HFFc6 (cell line): ENCODE measurements around the gene UBE2D2. TPM values are rescaled to one million over a fixed set of nuclear protein-coding genes. Genes with fewer than 3 reads are reported as not detected.
"Not testable (repeated sequence)": the region's sequence is repeated elsewhere in the genome, so short reads cannot be mapped to it uniquely, and the experiment has no call there.

Experiments used
- DNase-seq: peaks from one replicate; pipeline ENCODE4 v3.0.0-alpha.2; 2018
- H3K27ac Mint-ChIP-seq: 2 replicates; pipeline ENCODE4 v1.8.0; 2020; ENCODE audit warnings: mild to moderate bottlenecking, mixed read lengths
- H3K27me3 Mint-ChIP-seq: 2 replicates; pipeline ENCODE4 v1.8.0; 2021; ENCODE audit warnings: mild to moderate bottlenecking, moderate library complexity, mixed read lengths; ENCODE audit not compliant: insufficient read depth
- H3K36me3 Mint-ChIP-seq: 2 replicates; pipeline ENCODE4 v1.8.0; 2021; ENCODE audit warnings: low read depth, mixed read lengths
- H3K4me1 Mint-ChIP-seq: 2 replicates; pipeline ENCODE4 v1.8.0; 2020; ENCODE audit warnings: low read depth, mixed read lengths
- H3K4me3 Mint-ChIP-seq: 2 replicates; pipeline ENCODE4 v1.8.0; 2020; ENCODE audit warnings: mild to moderate bottlenecking, moderate library complexity, mixed read lengths
- H3K9me3 Mint-ChIP-seq: 2 replicates; pipeline ENCODE4 v1.8.0; 2020; ENCODE audit warnings: mild to moderate bottlenecking, mixed read lengths
- CTCF ChIP-seq: fragments of 200-600 bp; sonication (generic); IDR thresholded peaks from 2 replicates; pipeline ENCODE4 v1.5.0; 2021; ENCODE audit warnings: antibody characterized with exemption, mild to moderate bottlenecking
- total RNA-seq, 6 experiments: library from RNA; stranded (reverse); fragmentation: NEBNext Ultra II Directional; extraction: Animal tissue kit (Norgen Biotek cat#: 25700); gene quantifications; 2 replicates in 1 of 6; 3 replicates in 5 of 6; pipeline ENCODE4 v1.2.3, GENCODE V29; 2021

The UBE2D2 gene
- total RNA-seq, 6 experiments from 2014 or later: 113 to 144 (median 123) TPM

GRCh38 chr5:139528695-139529094 lies 32.4 kb upstream of the UBE2D2 start:
- not testable (repeated sequence) for H3K4me3 Mint-ChIP-seq, H3K4me1 Mint-ChIP-seq, H3K27ac Mint-ChIP-seq, H3K27me3 Mint-ChIP-seq, DNase-seq, H3K36me3 Mint-ChIP-seq, H3K9me3 Mint-ChIP-seq

- not testable (repeated sequence) for DNase-seq, H3K36me3 Mint-ChIP-seq, H3K27me3 Mint-ChIP-seq, H3K27ac Mint-ChIP-seq, H3K4me3 Mint-ChIP-seq, H3K9me3 Mint-ChIP-seq, H3K4me1 Mint-ChIP-seq
Measured at GRCh38 chr5:139530079-139530478, 31.1 kb upstream of the UBE2D2 start.

- Mint-ChIP-seq H3K4me1 (no peaks in the 10 kb centered on the region), H3K4me3 (no peak overlapping the region), H3K27me3 (no peaks in the 10 kb centered on the region; the same call in 1 of the 2 replicates), H3K27ac (no peak overlapping the region), H3K36me3 (no peaks in the 10 kb centered on the region), H3K9me3 (peaks cover 6% of the 10 kb centered on the region; the same call in 1 of the 2 replicates)
- DNase-seq: no peak
- no peak for TF ChIP-seq CTCF
Measured at GRCh38 chr5:139531772-139532169, 29.4 kb upstream of the UBE2D2 start.

- Mint-ChIP-seq H3K36me3 (no peaks in the 10 kb centered on the region), H3K27ac (no peak overlapping the region), H3K27me3 (peaks cover 1% of the 10 kb centered on the region; the same call in 1 of the 2 replicates), H3K4me1 (no peaks in the 10 kb centered on the region), H3K4me3 (no peak overlapping the region), H3K9me3 (no peaks in the 10 kb centered on the region)
- no peak for DNase-seq
- no peak; the same call in 1 of the 2 replicates for TF ChIP-seq CTCF
Measured at GRCh38 chr5:139543423-139543991, 17.6 kb upstream of the UBE2D2 start.

- not testable (repeated sequence) for H3K36me3 Mint-ChIP-seq, H3K4me1 Mint-ChIP-seq, DNase-seq, H3K4me3 Mint-ChIP-seq, H3K27ac Mint-ChIP-seq, H3K27me3 Mint-ChIP-seq
- peaks cover 10% of the 10 kb centered on the region for H3K9me3 Mint-ChIP-seq
Measured at GRCh38 chr5:139546593-139546992, 14.5 kb upstream of the UBE2D2 start.

GRCh38 chr5:139549162-139549894 lies 11.8 kb upstream of the UBE2D2 start:
- Mint-ChIP-seq H3K9me3 (peaks cover 10% of the 10 kb centered on the region), H3K36me3 (peaks cover 10% of the 10 kb centered on the region), H3K4me3 (no peak overlapping the region), H3K4me1 (no peaks in the 10 kb centered on the region), H3K27me3 (peaks cover 8% of the 10 kb centered on the region), H3K27ac (no peak overlapping the region)
- no peak for TF ChIP-seq CTCF
- no peak for DNase-seq

GRCh38 chr5:139550051-139550872 lies 10.9 kb upstream of the UBE2D2 start:
- not testable (repeated sequence) for H3K27ac Mint-ChIP-seq, H3K4me3 Mint-ChIP-seq, H3K36me3 Mint-ChIP-seq, DNase-seq, H3K27me3 Mint-ChIP-seq, H3K4me1 Mint-ChIP-seq
- peaks cover 10% of the 10 kb centered on the region for H3K9me3 Mint-ChIP-seq
